ENCODE results near the gene TCF20. TPM values are rescaled to one million over a fixed set of nuclear protein-coding genes. Genes with fewer than 3 reads are reported as not detected.

The TCF20 gene
- total RNA-seq, 1 donor from 2014 or later: 31.0 TPM

DNA sequence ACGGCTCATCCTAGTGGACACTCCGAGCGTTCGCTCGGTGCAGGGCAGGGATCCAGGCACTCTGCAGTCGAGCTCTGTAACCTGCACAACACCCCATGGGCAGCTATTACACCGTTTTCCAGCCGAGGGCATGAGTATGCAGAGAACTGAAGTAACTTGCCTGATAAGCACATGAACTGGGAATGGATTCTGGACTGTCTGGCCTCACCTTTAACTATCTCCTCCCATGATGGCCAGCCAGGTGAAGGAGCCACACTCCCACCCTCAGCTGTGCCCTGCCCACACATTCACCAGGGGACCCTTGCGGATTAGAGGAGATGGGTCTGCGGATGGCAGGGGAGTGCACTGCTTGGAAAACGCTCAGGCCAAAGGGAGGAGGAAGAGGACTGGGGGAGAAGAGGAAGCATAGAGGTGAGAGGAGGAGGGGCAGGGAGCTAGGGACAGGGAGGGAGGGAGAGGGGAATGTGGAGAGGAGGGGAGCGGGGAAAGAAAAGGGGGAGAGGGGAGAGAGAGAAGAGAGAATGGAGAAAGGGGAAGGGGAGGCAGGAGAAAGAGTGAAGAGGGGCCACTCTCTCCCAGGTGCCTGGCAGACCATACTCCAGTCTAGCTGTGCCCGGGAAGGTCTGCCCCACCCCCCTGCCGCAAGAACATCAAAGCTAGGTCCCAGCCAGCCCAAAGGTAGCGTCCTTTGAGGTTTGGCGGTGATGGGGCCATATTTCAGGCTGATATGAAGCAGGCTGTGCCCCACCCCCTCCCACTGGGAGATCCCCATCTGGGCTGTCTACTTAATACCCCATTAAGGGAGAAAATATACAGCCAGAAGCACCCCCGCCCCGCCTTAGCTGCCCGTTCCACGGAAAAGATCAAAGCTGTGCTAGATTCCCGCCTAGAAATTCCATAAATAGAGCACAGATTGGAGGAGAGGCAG is 33.2 kb upstream of the TCF20 start:
- Mint-ChIP-seq H3K9me3 (ENCODE audit: low read depth) (no peaks in the 10 kb centered on the region), H3K4me1 (ENCODE audit: low read depth) (peaks cover 2% of the 10 kb centered on the region), H3K27me3 (ENCODE audit: low read depth) (peaks cover 30% of the 10 kb centered on the region), H3K36me3 (ENCODE audit: low read depth) (no peaks in the 10 kb centered on the region), H3K27ac (ENCODE audit: unreplicated experiment) (no peak overlapping the region), H3K4me3 (ENCODE audit: unreplicated experiment) (no peak overlapping the region)
- DNase-seq (ENCODE audit: low spot score): no peak
- TF ChIP-seq, protein P1, sequence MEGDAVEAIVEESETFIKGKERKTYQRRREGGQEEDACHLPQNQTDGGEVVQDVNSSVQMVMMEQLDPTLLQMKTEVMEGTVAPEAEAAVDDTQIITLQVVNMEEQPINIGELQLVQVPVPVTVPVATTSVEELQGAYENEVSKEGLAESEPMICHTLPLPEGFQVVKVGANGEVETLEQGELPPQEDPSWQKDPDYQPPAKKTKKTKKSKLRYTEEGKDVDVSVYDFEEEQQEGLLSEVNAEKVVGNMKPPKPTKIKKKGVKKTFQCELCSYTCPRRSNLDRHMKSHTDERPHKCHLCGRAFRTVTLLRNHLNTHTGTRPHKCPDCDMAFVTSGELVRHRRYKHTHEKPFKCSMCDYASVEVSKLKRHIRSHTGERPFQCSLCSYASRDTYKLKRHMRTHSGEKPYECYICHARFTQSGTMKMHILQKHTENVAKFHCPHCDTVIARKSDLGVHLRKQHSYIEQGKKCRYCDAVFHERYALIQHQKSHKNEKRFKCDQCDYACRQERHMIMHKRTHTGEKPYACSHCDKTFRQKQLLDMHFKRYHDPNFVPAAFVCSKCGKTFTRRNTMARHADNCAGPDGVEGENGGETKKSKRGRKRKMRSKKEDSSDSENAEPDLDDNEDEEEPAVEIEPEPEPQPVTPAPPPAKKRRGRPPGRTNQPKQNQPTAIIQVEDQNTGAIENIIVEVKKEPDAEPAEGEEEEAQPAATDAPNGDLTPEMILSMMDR (IDR thresholded peaks at IDR 0.05): no peak

DNA sequence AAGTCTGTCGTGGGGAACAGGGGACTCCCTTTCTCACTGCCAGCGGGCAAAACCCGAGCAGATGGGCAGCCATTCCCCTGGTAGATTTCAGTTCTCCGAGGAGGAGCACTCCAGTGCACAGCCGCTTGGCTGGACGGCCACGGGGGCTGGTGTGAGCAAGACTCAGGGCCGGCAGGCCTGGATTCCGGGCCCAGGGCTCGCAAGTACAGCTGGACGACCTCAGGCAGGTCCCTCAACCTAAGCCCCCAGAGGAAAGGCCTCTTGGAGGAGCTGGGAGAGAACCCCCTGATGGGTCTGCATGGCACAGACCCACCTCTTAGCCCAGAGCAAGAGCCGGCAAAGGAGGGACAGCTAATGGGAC is 31.3 kb upstream of the TCF20 start:
- H3K4me1 Mint-ChIP-seq (ENCODE audit: low read depth): peaks cover 2% of the 10 kb centered on the region
- DNase-seq (ENCODE audit: low spot score): no peak
- TF ChIP-seq, protein P1 (IDR thresholded peaks at IDR 0.05): no peak
- H3K27me3 Mint-ChIP-seq (ENCODE audit: low read depth): peaks cover 30% of the 10 kb centered on the region
- H3K27ac Mint-ChIP-seq (ENCODE audit: unreplicated experiment): no peak overlapping the region
- H3K4me3 Mint-ChIP-seq (ENCODE audit: unreplicated experiment): no peak overlapping the region
- H3K36me3 Mint-ChIP-seq (ENCODE audit: low read depth): no peaks in the 10 kb centered on the region
- H3K9me3 Mint-ChIP-seq (ENCODE audit: low read depth): no peaks in the 10 kb centered on the region

DNA sequence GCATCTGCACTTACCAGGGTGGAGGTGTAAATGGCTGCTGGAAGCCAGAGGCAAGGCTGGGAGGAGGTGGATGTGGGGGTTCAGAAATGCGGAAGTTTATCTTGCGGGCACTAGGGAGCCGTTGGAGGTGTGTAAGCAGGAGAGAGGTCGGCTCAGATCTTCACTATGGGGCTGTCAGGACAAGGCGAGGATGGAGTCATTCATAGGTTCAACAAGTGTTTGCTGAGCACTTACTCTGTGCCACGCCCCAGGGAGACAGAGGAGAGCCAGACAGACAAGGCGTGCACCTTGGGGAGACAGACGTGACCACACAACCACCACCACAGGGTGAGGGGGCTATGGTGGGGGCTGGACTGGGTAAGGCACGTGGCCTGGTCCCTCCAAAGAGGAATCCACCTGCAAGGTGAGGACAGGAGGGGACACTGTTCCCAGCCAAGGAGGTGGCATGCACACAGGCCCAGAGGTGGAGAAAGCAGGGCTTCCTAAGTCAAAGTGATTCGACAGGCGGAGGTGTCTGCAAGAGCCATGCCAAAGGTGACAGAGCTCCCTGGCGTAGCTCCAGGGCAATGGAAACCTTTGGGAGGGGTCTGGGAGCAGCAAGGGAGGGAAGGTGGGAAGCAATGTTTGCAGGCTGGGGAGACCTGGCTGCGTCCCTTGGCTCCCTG is 30.8 kb upstream of the TCF20 start:
- DNase-seq (ENCODE audit: low spot score): no peak
- Mint-ChIP-seq H3K4me3 (ENCODE audit: unreplicated experiment) (no peak overlapping the region), H3K36me3 (ENCODE audit: low read depth) (no peaks in the 10 kb centered on the region), H3K27me3 (ENCODE audit: low read depth) (peaks cover 30% of the 10 kb centered on the region), H3K9me3 (ENCODE audit: low read depth) (no peaks in the 10 kb centered on the region), H3K27ac (ENCODE audit: unreplicated experiment) (no peak overlapping the region), H3K4me1 (ENCODE audit: low read depth) (peaks cover 2% of the 10 kb centered on the region)
- TF ChIP-seq, protein P1 (IDR thresholded peaks at IDR 0.05): no peak

DNA sequence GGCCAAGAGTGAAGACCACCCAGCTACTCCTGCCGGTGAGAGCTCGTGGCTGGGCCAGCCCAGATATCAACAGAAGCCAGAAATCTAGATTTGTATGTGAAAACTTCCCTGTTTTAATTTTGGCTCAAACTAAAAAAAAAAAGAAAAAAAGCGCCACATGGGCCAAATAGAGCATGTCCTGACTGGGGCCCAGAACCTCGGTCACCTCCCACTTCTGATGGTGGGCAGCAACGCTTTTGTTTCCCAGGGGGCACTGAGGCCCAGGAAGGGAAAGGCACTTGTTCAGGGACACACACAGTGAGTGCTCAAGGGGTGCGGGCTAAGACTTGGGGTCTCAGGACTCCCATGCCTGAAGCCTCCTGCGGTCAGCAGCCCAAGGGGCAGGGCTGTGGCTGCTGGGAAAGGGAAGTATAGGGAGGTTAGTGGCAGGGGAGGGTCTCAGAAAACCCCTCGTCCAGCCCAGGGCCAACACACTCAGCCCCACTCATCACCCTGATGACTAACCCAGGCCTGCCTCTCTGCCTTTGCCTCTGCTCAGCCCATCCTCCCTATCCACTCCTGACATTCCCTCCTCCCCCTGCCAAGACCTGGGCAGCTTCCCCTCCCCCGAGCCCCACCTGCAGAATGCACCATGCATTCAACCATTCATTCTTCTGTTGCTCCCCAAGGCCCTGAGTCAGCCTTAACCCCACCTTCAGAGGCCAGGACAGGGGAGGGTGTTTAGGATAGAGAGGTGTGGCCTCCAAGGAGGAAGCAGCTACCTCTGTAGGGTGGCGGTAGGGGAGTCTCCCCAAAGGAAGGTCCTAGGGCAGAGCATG is 30.0 kb upstream of the TCF20 start:
- Mint-ChIP-seq H3K4me3 (ENCODE audit: unreplicated experiment) (no peak overlapping the region), H3K4me1 (ENCODE audit: low read depth) (peaks cover 2% of the 10 kb centered on the region), H3K27ac (ENCODE audit: unreplicated experiment) (no peak overlapping the region), H3K36me3 (ENCODE audit: low read depth) (no peaks in the 10 kb centered on the region), H3K27me3 (ENCODE audit: low read depth) (peaks cover 29% of the 10 kb centered on the region), H3K9me3 (ENCODE audit: low read depth) (no peaks in the 10 kb centered on the region)
- no peak for DNase-seq (ENCODE audit: low spot score)
- TF ChIP-seq, protein P1 (IDR thresholded peaks at IDR 0.05): no peak

Data from chondrocyte (in vitro differentiated cells).